Lower leg skin (tissue), 3 donors: ENCODE results near the gene CASP5.
"Not testable (repeated sequence)": the region's sequence is repeated elsewhere in the genome, so short reads cannot be mapped to it uniquely, and the experiment has no call there.

Experiments
- CTCF ChIP-seq, 3 donors: fragments of 450-650 bp; IDR thresholded peaks; one replicate each; pipeline ENCODE4 v1.5.1; 2016; ENCODE audit warnings: antibody characterized with exemption in 3 of 3, mild to moderate bottlenecking in 3 of 3, moderate library complexity in 2 of 3
- POLR2A ChIP-seq, 2 donors: fragments of 450-650 bp; IDR thresholded peaks; one replicate each; pipeline ENCODE4 v1.6.1; 2016 to 2017; ENCODE audit warnings: antibody characterized with exemption in 2 of 2, mild to moderate bottlenecking in 1 of 2, moderate library complexity in 1 of 2

DNA sequence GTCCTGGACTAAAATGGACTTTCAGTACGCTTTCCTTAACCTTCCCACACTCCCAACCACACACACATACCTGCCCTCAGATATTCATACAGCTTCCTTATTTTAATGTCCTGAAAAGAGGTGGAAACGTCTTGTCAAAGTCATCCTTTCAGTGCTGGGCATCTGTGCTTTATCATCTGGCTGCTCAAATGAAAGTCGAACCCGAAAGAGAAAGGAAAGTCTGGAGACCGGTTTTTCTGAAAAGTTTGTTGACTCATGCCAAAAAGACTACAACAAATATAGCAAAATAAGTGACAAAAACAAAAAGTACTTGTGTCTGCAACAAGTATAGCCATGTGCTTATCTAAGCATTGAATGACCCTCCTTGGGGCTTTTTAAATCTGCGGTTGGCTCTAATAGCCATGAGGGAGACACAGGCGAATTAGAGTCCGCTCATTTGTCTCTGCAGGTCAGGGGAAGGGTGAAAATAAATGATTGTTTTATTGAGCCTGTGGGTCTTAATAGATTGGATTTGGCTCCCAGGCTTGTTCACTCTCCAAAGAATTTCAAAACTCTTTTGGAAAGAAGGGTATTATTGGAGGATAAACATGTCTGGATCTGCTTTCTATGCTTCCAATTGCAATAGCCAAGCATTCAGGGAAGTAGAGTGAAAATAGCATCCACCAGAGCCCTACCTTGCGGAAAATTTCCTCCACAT lies 40.4 kb upstream of the CASP5 start:
- not testable (repeated sequence) for TF ChIP-seq CTCF, POLR2A (IDR thresholded peaks at IDR 0.05)
